Raji (cell line): Measurements from ENCODE around the gene SUGCT.

ENCODE experiments used
- POLR2A ChIP-seq: IDR thresholded peaks from 2 replicates; pipeline ENCODE4 v1.6.1; 2011; ENCODE audit warnings: low read depth, low read length, control low read depth; ENCODE audit not compliant: insufficient read depth

Gene SUGCT

DNA sequence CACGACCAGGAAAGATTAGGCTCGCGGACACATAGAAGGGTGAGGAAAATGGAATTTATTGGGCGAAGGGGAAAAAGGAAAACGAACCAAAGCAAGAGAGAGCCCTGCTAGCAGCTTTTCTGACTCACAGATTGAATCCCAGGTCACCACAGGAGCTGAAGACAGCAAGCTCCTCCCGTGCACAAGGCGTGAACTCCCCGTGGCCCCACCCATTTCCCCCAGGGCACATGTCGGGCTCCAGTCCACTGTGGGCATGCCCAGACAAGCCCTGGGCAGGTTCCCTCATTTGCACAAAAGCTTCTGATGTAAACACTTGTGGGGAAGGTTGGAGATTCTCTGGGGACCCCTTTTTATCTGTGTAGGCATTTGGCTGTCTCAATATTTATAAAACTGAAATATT lies 582.4 kb downstream of the SUGCT start:
- peak; percentile 35; the same call in 1 of the 2 replicates for TF ChIP-seq POLR2A

DNA sequence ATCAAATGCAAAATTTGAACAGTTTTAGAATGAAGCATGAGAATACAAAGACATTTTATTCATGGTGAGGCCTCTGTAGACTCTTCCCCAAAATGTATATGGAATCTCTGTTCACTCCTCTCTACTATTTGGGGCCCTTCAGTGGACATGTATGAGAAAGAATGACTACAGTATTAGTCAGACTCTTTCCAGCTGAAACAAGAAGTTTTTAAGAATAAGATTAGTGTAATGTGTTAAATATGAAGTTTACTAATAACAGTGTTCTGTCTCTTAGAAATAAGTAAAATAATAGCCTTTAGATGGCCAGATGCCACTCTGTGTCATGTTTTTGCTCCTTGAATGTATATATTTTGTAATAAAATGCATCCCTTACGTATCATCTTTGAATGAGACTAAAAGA lies 585.6 kb downstream of the SUGCT start:
- TF ChIP-seq POLR2A, result no peak

DNA sequence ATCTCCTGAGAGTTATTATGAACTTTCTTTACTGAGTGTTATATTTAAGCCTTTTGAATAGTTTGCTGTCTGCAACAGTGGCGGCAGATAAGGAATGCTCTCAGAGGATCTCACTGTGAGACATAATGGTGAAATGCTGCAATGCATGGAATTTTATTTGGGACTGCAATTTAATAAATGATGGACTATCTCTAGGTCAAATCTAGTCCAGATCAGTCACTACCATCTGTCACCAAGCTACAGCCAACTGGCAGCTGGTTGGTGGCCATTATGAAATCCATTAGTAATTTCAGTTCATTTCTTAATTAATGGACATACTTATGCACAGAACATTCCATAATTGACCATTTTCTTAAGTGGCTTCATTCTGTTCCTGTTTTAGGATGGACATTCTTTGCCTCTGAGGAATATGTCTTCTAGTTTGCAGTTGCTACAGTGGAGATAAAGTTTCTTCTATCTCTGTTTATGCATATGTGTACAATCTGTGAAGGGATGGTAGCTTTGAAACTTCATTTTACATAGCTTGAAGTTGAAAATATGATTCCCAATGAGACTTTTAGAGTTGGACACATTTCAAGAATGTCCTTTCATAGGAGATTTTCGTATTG lies 586.6 kb downstream of the SUGCT start:
- no peak for TF ChIP-seq POLR2A

DNA sequence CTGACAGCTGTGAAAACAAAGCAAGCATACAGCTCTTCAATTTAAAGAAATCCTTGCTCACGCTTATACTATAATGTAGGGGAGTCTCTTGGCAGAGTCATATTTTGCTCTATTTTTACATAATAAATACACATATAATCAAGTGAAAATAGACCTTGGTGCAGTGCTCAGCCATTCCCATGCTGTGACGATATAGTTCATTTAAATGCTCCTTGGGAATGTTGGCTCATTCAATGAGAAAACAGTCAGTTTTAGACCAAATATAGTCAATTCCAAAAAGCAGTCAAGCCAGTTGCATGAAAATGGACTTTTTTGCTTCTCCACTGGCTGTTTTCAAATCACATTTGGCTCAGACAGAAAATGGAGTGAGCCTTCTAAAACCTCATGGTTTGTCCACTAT lies 587.4 kb downstream of the SUGCT start:
- TF ChIP-seq POLR2A, result no peak

DNA sequence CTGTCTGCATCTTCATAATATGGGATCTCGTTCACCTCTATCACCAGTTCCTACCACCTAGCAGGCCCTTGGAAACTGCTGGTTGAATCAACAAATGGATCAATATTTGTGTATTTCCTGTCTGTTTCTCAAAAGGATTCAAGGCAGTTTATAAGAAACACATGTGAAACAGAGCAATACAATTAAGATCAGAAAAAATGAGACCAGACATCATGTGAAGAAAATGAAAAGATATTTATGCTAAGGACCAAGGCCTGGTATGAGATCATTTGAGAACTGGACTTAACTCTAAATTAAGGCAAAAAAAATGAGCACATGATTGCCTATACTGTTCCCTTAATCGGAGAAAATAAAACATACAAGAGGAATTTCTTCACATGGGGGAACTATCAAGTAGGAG lies 589.0 kb downstream of the SUGCT start:
- TF ChIP-seq POLR2A, result no peak

DNA sequence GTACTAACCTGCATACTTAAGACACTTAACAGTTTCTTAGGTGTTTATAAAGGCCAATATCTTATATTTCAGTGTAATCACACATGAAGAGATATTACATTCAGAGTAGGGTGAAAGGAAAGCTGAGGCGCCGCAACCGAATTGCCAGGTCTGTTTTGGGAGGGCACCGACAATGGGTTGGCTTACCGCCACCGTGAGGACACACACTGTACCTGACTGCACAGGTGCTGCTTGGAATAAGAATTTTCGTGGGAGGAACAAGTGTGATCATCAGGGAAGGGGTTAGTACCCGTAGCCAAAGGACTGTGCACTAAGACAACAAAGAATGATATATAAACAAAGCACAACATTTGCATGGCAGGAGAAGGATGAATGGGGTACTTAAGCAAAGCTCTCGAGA lies 591.8 kb downstream of the SUGCT start:
- TF ChIP-seq POLR2A, result no peak

DNA sequence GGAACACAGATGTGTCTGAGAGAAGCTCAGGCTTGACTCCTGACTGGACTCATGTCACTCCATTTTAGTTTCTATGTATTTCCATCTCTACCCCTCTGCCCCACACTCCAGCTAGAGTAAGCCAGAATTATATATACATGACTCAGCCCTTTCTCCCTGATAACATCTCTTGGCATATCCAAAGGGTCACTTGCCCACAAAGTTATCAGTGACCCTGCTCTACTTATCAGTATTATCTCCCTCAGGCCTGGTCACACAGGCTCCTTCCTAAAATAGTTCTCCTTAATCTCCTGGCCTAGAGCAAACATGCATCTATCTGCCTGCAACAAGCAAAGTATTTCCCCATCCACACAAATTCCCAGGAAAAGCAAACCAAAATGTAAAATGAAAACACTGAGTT lies 598.3 kb downstream of the SUGCT start:
- no peak for TF ChIP-seq POLR2A

DNA sequence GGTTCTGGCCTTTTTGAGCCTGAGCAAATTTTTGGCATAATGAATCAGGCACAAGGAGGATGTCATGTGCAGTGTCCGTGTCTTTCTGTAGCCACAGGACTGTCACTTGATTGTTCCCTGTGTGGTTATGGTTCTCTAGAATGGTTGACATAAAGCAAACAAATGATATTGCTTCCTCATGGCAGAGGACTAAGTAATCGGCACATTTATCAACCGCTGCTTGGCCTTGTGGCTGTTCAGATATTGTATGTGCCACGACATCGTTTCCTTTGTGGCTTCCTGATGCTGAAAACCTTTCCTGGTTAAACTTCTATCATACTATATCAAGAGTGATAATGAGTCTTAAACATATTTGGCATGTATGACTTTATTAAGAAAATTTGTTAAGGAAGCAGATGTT lies 598.8 kb downstream of the SUGCT start:
- TF ChIP-seq POLR2A, result no peak

DNA sequence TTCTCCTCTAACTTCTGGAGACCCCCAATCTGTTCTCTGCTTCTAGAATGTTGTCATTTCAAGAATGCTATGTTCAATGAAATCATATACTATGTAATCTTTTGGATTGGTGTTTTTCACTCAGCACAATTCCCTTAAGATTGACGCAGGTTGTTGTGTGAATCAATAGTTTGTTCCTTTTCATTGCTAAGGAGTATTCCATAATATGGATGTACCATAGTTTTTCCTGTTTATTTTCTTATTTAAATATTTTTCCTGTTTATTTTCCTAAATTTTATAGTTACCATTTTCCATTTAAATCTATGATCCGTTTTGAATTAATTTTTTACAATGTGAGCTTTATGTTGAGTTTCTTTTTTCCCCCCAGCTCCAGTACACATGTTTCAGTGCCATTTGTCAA lies 604.5 kb downstream of the SUGCT start:
- TF ChIP-seq POLR2A, result no peak

DNA sequence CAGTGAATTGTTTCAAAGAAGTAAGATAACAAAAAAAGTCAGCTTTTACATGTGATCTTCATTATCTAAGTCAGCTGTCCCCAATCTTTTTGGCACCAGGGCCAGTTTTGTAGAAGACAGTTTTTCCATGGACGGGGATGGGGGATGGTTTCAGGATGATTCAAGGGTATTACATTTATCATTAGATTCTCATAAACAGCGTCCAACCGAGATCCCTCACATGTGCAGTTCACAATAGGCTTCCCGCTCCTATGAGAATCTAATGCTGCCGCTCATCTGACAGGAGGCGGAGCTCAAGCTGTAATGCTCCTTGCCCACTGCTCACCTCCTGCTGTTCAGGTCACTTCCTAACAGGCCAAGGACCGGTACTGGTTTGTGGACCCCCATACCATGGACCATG lies 607.5 kb downstream of the SUGCT start:
- TF ChIP-seq POLR2A, result no peak

DNA sequence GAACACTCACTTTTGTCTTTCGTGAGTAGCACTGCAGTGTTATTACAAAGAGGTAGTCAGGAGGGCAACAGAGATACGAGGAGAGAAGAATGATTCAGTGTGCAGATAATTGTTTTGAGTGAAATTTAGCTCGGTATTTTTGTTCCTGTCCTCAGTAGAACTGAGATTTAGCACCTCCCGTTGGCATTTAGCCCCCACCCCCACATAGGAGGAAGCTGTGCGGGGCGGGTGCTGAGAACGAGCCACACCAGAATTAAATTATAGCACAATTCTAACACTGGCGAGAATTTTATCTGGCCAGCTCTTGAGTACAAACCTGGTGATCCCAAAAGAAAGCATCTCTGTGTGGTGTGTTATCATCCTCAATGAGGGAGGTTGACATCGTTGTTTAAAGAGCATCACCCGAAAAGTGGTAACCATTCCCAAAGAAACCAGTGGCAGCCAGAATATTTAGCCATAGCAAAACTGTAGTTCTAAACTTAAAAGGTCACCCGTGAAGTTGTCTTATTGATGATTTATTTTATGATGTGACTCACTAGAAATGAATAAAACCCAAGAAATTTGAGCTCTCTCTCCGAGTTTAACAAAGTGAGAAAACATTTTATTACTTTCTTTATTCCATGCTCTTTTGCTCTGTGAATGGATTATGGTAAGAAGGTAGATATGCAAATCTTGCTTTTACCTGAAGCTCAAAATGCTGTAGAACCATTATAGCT lies 612.2 kb downstream of the SUGCT start:
- TF ChIP-seq POLR2A, result no peak

DNA sequence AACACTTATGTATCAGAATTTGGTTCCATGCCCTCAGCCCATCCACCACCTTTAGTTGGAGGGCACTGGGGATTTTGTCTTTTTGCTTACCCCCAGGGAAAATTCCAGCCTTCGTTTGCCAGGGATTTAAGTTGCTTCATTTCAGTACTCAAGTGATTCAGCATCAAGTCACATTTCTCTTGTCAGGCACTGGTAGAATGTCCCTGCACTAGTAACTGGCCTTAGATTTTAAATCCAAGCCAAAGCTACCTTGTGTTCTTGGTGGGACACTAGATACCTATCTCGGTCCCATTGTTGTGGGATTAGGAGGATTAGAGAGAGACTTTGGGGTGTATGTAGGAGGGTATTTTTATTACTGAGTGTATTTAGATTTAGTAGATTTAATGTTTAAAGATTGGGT lies 613.1 kb downstream of the SUGCT start:
- no peak for TF ChIP-seq POLR2A

DNA sequence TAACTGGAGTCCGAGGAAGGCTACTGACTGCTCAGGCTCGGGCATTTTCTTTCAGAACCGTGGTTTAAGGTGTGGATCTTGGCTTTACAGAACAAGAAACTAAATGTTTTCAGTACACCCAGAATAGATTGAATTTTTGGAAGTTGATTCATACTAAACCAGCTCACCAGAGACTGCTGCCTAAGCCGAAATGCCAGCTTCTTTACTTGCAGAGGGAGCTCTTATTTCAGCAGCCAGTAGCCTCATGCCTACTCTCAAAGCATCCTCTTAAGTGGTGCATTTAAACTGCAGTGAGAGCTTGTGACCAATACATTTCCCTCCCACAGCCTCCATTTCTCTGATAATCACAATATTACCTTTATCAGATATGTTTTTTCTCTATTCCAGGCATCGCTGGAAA lies 615.1 kb downstream of the SUGCT start:
- no peak for TF ChIP-seq POLR2A

DNA sequence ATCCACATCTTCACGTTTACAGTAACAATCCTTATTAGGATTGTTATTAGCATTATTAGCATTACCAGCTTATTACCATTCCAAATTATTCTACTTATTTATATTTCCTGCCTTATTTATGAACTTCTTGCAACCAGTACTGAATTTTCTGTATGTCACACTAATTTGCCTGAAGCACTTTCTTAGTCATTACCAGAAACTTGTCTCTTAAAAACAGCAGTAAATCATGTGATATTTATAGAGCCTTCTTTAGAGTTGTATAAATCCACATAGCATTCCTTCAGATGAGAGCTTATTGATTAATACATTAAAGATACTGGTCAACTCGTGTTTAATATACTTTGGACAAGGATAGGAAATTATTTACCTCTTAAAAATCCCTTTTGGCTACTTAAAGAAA lies 618.6 kb downstream of the SUGCT start:
- no peak for TF ChIP-seq POLR2A

DNA sequence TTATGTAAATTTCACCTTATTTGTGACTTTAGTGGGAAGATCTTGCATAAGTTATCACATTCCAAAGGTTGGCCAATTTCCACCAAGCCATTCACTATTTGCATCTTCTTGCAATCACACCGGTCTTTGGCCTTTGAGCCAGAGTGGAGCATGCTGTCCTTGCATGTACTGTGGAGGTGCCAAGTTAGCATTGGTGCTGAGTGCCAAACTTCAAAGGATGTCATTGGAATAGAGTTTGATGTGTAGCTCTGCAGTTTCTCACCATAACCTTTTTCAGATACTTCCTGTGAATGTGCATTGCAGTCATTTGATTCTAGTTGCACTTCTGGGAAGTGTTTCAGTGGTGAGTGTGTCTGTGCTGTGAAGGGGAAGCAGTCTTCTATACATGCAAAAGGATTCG lies 620.6 kb downstream of the SUGCT start:
- no peak for TF ChIP-seq POLR2A

DNA sequence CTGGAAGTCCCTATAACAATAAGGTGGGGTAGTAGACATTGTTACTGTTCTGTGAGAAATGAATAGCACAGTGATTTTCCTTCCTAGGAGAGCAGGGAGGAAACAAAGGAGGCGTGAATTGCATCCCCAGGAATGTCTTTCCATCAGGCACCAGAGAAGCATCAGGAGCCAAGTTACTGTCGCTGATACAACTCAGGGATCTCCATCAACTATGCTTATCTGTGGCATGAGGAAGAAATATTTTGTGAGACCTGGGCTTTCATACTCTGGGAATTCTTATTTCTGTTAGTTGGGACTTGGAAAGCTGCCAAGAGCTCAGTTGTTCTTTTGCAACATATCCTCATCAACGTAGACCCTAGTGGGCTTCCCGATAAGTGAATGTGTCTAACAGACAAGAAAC lies 622.3 kb downstream of the SUGCT start:
- TF ChIP-seq POLR2A, result no peak

DNA sequence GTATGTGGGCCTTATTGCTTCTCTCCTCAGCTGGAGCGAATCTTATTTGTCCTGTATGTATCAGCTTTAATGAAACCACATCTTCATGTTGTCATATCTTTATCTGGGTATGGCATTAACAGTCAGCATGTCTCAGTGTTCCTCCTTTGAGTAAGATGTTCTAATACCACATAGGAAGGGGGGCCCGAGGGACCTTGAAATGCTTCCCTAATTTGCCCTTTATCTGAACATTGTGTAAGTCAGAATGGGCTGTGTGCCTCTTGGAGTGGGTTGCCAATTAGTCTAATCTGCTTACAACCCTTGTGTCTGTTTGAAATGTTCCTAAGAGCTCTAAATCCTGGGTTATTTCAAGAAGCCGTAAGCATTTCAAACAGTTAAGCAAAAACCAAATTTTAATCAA lies 623.8 kb downstream of the SUGCT start:
- no peak for TF ChIP-seq POLR2A
